Measurements from ENCODE around the gene VDAC1.

Gene VDAC1

GRCh38 chr5:134022333-134022732, 17.6 kb upstream of the VDAC1 start:
- no peak for DNase-seq

- DNase-seq = no peak
These were observed 15.4 kb upstream of the VDAC1 start for GRCh38 chr5:134020188-134020587.

- DNase-seq = no peak
These were observed 14.9 kb upstream of the VDAC1 start for GRCh38 chr5:134019636-134020035.

- DNase-seq = no peak
These were observed 14.2 kb upstream of the VDAC1 start for GRCh38 chr5:134018986-134019316.

- no peak for DNase-seq
These were observed 13.6 kb upstream of the VDAC1 start for GRCh38 chr5:134018154-134018985.

GRCh38 chr5:134008266-134008749, 3.5 kb upstream of the VDAC1 start:
- no peak for DNase-seq

- no peak for DNase-seq
These were observed 2.9 kb upstream of the VDAC1 start for GRCh38 chr5:134007581-134008265.

- no peak for DNase-seq
These were observed 1.3 kb upstream of the VDAC1 start for GRCh38 chr5:134006115-134006514.

GRCh38 chr5:134005417-134006061, 764 bp upstream of the VDAC1 start:
- DNase-seq = no peak

GRCh38 chr5:134003817-134004625, 754 bp downstream of the VDAC1 start:
- peak; percentile 54 for DNase-seq

- DNase-seq = no peak
These were observed 1.5 kb downstream of the VDAC1 start for GRCh38 chr5:134003064-134003816.

GRCh38 chr5:134001938-134002731, 2.6 kb downstream of the VDAC1 start:
- DNase-seq = no peak

GRCh38 chr5:134000696-134001453, 3.9 kb downstream of the VDAC1 start:
- no peak for DNase-seq

- no peak for DNase-seq
These were observed 4.7 kb downstream of the VDAC1 start for GRCh38 chr5:134000091-134000511.

GRCh38 chr5:133998807-133999206, 6.0 kb downstream of the VDAC1 start:
- DNase-seq = no peak

GRCh38 chr5:133998042-133998441, 6.7 kb downstream of the VDAC1 start:
- no peak for DNase-seq

- DNase-seq = peak; percentile 15
These were observed 8.0 kb downstream of the VDAC1 start for GRCh38 chr5:133996683-133997252.

- DNase-seq = no peak
These were observed 8.8 kb downstream of the VDAC1 start for GRCh38 chr5:133995883-133996563.

- no peak for DNase-seq
These were observed 9.4 kb downstream of the VDAC1 start for GRCh38 chr5:133995341-133995740.

- DNase-seq = no peak
These were observed 9.8 kb downstream of the VDAC1 start for GRCh38 chr5:133994990-133995333.
